Measurements from ENCODE around the gene HMGB4.

HMGB4 gene

DNA sequence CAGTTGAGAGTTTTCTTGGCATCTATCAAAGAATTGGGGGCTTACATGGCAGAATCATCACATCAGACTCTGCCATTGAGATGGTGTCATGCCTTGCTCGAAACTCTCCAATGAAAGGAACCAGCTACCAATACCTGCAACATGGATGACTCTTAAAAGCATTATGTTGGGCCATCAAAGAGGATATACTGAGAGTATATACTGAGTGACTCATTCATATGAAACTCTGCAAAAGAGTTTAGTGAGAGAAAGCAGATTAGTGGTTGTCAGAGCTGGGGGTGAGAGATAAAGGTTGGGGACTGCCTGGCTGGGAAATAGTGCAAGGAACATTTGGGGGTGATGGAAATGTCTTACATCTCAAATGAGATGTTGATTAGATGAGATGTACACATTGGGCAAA lies 14.7 kb upstream of the HMGB4 start:
- DNase-seq: no peak

DNA sequence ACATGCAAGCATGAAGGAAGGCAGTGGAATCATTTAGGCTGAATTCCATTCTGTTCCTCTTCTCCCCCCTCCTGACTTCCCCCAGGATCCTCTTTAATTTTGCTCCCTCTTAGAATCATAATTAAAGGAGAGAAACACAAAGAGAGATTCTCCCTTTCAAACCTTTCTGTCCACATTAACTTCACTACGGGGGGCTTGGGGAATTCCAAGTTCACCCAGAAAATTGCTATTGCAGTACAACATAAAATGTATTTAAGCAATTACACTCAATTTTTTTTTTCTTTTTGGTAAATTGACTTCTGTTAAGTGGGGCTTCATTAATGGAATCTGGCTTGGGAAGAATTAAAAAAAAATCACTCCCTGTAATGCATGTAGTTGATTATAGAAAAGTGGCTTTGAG lies 13.4 kb upstream of the HMGB4 start:
- no peak for DNase-seq

DNA sequence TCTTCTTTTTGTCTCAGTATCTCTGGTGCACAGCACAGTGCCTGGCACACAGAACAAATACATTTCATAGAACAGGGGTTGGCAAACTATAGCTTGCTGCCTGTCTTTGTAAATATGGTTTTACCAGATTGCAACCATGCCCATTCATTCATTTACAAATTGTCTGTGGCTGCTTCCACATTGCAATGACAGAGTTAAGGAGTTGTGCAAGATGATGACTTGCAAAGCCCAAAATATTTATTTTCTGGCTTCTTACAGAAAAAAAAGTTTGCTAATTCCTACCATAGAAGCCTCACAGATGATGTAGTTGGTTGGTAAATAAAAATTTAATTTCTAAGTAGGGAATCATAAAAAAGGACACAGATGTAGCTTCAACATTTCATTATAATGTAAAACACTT lies 11.2 kb upstream of the HMGB4 start:
- no peak for DNase-seq

DNA sequence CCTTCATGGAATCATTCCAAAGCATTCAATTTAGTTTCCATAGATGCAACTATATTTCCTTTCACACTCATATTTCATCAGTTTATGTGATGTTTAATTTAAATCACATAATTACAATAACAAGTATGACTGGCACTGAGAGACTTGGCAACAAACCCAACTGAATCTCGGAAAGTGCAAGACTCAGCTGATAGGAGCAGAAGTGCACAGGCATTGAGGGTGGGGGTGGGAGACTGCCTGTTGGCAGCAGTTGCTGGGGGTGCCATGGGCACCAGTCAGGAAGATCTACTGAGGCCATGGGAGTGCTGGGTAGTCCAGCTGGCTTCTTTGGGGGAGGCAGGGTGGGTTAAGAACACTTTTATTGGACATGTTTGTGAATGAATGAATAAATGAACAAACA lies 10.4 kb upstream of the HMGB4 start:
- DNase-seq: no peak

DNA sequence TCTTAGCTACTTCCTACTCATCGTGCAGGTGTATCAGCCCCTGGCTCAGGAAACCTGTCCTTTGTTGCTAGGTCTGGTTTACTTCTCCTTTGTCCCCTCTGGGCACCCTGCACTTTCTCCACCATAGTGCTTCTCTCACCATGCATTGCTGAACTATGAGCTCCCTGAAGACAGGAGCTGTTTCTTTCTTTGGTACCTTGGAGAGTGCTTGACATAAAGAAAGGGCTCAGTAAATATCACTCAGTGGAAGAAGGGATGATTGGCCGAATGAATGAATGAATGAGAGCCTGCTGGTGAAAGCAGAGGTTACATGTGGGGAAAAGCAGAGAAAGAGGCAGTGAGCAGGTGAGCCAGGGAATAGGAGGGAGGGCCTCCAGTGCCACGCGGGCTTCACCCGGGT lies 9.8 kb upstream of the HMGB4 start:
- no peak for DNase-seq

DNA sequence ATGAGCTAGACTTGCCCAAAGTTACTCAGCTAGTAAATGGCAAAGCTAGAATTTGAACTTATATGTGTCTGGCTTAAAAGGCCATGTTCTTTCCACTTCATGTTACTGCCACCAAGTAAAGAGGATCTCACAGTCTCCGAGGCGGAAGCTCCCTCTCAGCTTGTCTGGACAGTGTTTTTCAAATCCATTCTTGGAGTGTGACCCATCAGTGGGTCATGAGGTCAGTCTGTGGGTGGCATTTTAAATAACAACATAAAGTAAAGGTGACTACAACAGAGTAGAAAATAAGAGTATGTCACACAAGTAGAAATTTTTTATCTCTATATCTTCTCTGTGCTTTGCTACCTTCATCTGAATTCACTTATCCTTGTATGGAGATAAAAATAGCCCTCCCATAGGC lies 3.2 kb upstream of the HMGB4 start:
- DNase-seq: no peak

DNA sequence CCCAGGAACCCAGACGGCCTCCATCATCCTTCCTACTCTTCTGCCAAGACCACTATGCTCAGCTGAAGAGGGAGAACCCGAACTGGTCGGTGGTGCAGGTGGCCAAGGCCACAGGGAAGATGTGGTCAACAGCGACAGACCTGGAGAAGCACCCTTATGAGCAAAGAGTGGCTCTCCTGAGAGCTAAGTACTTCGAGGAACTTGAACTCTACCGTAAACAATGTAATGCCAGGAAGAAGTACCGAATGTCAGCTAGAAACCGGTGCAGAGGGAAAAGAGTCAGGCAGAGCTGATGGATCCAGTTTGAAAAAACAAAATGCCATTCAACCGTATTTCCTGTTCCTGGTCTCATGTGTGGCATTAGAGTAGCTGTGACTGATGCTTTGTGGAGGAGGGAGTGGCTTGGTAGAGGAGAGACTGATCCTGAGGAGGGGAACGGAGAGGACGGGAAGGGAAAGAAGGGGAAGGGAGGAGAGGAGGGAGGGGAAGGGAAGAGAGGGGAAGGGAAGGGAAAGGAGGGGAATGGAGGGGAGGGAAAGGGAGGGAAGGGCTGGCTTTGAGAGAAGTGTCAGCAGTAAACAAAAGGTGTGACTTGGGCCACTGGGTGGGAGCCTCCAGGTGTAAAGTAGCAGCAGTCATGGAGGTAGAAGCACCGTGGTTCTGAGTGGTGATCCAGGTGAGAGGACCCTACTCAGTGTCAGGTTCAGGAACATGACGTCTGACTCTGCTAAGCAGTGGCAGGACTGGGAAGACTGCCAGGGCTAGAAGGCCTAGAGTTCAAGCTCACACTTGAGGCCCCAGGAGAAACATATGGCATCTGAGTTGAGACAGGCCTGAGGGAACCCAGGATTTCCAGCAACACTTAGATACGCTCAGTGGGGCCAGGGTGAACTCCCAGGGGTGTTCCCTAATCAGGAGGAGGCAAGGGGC lies 846 bp downstream of the HMGB4 start:
- DNase-seq: no peak

DNA sequence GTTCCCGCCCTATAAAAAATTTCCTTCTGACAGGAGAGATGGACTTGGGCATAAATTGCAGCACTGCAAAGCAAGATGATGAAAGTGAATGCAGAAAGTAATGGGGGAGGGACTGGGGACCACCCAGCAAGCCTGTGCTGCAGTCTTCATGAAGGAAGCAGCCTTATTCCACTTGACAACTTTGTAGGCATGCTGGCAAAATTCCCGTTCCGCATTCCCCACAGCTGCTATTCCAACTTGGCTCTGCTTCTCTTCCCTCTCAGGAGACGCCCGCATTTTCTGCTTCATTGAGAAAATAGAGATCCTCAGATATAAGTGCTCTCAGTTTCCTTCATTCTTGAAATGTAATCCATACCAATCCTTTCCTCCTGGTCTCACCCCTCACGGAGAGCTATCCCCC lies 2.4 kb downstream of the HMGB4 start:
- no peak for DNase-seq

DNA sequence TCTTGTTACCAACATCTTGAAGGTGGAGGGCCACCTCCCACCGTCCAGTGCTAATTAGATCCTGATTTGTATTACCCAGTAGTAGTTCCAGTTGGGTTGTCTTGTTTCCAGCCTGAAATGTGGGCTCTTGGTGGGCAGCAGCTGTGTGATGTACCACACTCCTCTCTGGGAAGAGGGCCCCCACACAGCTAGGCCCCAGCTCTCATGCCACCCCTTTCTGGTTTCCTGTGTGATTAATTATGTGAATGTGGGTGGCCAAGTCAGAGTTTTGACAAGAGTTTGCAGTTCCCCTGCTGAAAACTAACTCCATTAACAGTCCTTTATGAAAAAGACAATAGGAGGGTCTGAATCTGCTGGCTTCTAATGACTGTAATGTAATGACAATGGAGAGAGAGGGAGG lies 3.8 kb downstream of the HMGB4 start:
- DNase-seq: no peak

DNA sequence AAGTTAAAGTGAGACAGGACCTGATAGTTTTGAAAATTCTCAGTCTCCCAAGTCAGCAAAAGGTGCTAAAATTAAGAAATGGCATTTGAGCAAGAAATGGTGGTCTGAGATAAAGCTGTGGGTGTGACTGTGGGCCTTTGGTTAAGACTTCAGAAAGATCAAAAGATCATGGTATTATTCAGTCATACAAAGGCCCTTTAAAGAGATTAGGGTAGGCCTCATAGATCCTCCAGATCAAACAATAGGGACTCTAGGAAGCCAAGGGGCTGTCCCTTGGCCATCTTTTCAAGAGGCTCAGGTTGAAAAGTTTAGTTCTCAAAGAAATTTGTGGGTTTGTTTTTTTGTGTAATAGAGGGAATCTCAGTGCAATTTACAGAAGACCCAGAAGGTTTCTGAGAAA lies 8.4 kb downstream of the HMGB4 start:
- DNase-seq: no peak

DNA sequence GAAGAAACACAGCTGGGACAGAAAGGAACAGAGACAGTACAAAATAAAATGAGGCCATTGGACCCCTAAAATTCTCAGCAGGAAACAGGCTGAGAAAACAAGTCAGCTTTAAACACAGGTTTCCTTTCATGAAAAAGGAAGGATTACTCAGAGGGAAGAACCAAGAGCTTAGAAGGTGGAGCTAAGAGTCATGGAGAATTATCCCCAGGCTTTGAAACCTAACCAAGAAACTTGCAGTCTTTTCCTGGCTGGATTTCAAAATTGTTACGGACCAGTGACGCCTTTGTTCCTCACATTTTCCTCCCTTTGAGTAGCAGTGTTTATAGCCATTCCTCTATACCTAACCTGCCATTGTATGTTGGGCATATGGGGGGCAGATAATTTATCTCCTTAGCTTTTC lies 8.8 kb downstream of the HMGB4 start:
- DNase-seq: no peak

DNA sequence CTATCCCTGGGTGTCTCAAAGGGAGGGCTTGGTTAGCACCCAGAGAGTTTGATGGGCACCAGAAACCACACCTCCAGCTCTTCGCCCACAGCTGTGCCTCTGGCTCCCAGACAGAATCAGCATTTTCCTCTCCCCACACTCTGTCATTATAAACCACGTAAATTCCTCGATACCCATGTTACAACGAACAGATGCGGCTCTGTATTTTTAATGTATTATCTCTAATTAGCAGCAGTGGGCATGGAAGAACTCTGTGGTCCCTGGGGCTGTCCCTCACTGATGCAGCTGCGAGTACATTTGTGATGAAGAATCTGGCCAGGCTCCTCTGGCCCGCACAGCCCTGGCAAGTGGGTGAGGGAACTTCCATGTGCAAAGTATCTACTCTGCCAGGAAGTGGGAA lies 10.8 kb downstream of the HMGB4 start:
- DNase-seq: no peak

DNA sequence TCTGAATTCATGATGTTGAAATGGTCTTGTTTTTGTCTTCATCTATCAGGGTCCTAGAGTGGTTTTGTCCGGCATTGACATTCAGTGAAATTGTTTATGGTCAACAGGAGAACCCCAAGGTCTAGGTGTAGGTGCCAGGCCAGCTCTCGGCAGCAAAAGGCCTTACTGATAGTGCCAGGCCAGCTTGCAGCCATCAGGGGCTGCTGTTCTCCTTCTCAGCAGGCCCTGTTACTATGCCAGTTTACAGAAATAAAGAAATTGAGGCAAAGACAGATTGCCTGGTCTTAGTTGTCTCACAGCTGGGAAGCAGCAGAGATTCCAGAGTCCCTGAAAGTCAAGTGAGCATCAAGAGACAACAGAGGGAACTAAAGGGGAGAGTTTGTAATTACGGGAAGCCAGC lies 12.0 kb downstream of the HMGB4 start:
- no peak for DNase-seq

DNA sequence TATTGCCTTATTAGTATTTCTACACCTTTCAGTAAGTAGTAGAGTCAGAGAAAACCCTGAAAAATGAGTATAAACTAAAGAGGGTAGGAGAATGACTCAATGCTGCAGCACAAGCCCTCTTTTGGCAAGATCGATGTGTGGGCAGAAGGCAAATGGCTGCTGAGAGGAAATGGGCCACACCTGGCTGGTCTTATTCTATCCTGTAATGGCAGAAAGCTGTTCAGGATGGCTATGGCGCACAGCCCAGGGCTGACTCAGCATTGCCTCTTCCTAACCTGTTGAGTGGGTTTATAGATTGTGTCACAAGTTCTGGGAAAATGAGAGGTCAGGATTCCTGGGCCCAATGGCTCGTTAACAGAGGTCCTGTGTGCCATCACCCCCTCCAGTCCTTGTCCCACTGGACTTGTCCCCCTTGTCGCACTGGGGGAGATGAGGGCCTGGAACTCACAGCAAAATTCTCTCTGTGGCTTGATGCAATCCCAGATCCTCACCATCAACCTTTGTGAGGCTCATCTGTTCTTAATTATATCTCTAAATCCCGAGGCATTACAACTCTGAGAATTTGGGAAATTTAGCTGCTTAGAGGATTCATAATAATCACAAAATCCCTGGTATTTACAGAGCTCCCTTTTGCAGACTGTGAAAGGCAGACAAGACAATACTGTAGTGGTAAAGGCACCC lies 13.2 kb downstream of the HMGB4 start:
- no peak for DNase-seq

DNA sequence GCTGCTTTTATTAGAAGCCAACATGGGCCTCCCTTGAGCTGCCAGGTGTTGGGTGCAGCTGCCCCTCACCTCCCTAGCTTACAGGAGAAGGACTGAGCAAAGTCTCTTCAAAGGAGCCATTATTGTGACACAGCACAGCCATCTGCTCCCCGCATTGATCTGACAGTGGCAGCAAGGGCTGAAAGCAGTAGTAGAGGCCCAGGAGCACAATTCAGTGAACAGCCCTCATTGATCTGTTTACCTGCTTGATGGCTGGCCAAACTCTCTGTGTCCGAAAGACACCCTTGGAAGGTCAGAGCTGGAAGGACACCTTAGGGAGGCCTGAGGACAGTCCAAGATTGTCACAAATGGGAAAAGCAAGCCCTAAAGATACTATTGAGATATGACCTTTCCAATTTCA lies 14.5 kb downstream of the HMGB4 start:
- no peak for DNase-seq

DNA sequence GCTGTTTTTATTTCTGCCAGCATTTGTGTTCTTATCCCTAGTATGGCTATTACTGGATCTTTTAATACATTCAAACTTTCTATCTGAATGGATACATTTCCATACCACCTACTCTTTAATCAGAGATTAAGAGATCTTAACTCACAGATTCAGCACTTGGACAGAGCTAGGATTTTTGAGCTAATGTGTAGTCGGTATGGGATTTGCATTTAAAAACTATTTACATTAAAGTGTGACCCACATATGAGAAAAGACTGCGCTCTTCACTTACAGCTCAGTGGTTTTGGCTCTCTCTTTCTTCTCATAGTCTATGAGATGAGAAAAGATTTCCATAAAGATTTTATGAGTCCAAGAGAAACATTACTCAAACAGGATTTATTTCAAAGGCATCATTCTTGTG lies 16.4 kb downstream of the HMGB4 start:
- no peak for DNase-seq

DNA sequence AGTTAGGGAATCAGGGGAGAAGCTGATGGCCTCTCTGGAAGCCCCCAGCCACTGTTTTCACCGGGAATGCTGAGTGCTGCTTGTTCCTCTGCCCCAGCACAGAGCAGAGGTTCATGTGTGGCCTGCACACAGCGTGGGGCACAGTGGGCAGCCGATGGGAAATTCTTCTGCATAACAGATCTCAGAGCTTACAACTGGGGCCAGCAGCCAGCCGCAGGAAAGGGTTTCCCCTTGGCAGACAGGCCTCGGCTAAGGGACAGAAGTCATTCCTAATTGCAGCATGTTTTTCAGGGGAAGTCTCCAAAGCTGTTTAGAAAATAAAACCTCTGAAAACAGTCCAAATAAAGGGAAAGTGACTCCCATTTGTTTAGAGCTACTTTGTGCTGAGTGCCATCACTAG lies 22.6 kb downstream of the HMGB4 start:
- no peak for DNase-seq

DNA sequence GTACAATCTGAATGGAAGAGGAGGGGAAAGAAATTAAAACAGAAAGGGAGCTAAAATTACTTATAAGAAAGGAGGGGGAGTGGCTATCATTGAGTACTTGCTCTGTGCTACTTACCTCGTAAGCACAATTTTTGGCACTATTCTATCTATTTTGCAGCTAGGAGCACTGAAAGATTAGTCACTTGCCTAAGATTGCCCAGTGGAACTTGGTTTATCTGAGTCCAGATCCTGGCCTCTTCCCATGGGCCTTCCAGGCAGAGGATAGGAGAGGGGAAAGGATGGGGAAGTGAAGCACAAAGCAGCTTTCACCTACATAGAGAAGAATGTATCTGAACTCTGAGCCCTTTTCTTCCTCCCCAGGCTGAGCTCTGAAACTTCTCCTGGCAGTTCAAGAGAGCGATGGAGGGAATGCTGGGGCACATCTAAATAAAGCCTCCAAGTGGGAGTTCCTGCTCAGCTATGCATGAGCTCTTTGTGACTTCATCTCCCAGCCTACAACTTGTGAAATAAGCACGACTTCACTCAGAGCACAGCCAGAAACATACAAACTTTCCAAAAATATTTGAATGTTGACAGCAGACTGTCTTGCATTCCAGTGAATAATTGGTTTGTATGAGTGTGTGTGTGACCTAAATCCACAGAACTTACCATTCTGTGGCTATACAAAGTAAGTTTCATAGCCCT lies 29.4 kb downstream of the HMGB4 start:
- DNase-seq: no peak

DNA sequence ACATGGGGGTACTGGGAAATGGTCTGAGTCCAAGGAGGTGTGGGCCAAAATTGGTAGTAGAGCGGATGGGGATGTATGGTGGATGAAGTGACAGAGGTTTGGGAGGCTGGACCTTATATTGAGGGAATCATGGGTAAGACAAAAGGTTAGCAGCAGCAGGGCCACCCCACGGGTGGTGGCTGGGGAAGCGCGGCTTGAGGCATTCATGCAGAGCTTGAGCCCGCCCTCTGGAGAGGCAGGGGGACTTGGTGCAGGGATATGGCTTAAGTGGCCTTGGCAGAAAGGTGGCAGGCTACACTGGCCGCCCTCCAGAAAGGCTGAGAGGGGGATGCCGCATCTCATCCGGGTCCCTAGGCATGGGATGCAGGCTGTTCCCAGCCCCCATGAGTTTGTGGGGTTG lies 31.5 kb downstream of the HMGB4 start:
- no peak for DNase-seq

DNA sequence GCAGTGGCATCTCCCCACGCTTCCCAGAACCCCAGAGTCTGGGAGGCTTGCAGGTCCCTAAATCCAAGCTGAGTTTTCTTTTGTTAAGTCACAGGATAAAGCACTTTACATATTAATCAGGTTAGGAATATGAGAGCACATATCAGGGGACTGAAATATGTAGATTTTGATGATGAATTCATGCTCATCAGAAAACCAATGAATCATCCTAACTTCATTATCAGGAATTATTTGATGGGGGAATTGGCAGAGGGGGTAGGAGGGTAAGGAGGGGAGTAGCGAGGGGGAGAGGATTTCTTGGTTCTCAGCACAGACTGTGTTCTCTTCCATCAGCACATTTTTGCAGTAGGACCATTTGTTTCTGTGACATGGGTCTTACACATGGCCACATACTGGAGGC lies 32.1 kb downstream of the HMGB4 start:
- DNase-seq: no peak

DNA sequence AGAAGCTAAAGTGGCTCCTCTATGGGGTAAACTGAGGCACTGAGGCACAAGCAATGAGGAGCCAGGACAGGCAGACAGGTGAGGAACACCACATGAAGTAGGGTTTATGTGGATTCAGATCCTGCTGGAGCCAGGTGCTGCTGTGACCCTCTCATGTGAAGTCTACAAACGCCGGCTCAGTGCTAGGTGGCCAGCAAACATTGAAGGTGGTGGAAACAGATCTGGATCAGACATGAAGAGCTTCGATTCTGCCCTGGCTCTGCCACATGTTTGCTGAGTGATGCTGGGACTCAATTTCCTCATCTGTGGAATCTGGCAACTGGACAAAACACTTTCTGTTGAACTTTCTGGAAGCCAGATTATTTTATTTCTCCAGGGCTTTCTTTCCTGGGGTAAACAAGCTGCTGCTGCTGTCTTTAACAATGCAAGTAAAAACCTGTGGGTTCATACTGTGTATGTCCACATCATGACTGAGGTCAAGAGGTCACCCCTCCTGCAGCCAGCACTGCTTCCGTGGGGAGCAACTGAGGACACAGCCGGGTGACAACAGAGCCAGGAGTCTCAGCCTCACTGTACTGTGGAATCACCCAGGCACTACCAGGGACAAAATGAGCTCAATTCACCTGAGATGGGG lies 33.3 kb downstream of the HMGB4 start:
- no peak for DNase-seq

DNA sequence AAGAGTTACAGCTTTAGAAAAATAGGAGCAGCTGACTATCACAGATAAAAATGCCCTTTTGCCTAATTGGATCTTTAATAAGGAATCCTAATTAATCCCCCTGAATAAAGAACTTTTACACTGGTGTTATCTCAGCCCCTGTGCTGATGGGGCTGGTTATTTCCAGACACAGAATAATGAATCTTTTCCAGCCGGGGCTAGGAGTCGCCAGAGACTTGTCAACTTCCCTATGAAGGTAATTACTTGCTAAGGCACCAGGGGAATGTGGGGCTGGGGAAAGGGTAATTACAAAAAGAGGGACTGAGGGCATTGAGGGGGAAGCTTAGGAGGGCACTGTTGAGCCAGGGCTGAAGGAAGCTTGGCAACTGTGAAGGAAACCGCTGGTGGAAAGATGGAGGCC lies 34.5 kb downstream of the HMGB4 start:
- DNase-seq: no peak

DNA sequence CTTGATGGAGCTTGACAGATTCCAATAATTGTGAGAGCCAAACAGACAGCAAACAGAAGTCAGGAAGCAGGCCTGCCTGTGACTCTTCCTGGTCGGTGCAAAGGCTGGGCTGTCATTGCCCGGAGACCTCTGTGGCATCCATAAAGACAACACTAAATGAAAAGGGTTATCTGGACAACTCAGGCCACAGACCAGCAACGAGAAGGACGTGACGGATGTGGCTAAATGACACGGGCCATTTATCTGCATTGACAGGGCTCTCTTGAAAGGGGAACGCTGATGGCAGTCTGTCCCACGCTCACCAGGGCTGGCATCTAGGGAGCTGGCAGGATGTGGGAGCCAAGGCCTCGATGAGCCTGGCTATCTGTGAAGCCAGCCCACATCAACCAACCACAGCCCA lies 35.0 kb downstream of the HMGB4 start:
- no peak for DNase-seq

DNA sequence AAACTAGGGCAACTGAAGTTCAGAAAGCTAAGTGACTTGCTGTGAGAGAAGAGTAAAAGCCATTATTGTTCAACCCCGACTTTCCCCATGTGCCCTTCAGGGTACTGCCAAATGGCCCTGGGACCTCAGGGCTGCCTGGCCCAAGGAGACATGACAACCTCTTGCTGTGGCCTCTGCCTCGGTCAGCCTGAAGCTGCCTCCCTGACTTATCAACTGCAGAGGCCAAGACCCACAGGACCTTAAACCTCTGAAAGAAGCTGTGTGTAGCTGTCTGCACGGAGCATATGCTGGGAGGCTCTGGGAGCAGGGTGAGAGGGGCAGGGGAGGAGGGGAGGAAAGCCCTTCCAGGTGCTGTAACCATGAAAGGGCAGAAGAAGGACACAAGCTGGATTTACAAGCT lies 35.9 kb downstream of the HMGB4 start:
- DNase-seq: no peak
